HepG2 (cell line): ENCODE results near the gene GPR42. TPM values are rescaled to one million over a fixed set of nuclear protein-coding genes. Genes with fewer than 3 reads are reported as not detected.

Source experiments
- FOXJ3 ChIP-seq: sonication (generic); formaldehyde crosslinking; IDR thresholded peaks from 2 replicates; pipeline ENCODE4 v1.4.0; 2020; ENCODE audit warnings: missing genetic modification reagents, mild to moderate bottlenecking, borderline replicate concordance
- FOXK2 ChIP-seq: fragments of 450-650 bp; IDR thresholded peaks from 2 replicates; pipeline ENCODE4 v1.6.1; 2016
- MBNL3 ChIP-seq: fragments of 250-450 bp; sonication (Bioruptor Pico); conservative IDR thresholded peaks from 2 replicates; pipeline ENCODE4 v1.8.0; 2022; ENCODE audit warnings: mild to moderate bottlenecking, inconsistent platforms
- MXI1 ChIP-seq: IDR thresholded peaks from 3 replicates; pipeline ENCODE4 v1.6.1; 2012; ENCODE audit warnings: low read depth, low read length, inconsistent platforms, borderline replicate concordance
- NFE2 ChIP-seq: sonication (generic); formaldehyde crosslinking; IDR thresholded peaks from 2 replicates; pipeline ENCODE4 v1.4.0; 2020; ENCODE audit warnings: missing genetic modification reagents
- NFKBIZ ChIP-seq: IDR thresholded peaks from 2 replicates; pipeline ENCODE4 v1.6.1; 2018; ENCODE audit warnings: missing genetic modification reagents, missing compliant biosample characterization
- PRDM4 ChIP-seq: sonication (generic); formaldehyde crosslinking; IDR thresholded peaks from 2 replicates; pipeline ENCODE4 v1.9.0; 2021; ENCODE audit warnings: missing genetic modification reagents, borderline replicate concordance
- RAD51 ChIP-seq: fragments of 450-650 bp; IDR thresholded peaks from 2 replicates; pipeline ENCODE4 v1.6.1; 2016; ENCODE audit warnings: borderline replicate concordance
- RARG ChIP-seq: sonication (generic); formaldehyde crosslinking; IDR thresholded peaks from 2 replicates; pipeline ENCODE4 v1.4.0; 2020; ENCODE audit warnings: low read depth, mild to moderate bottlenecking, missing genetic modification reagents
- SOX6 ChIP-seq, 2 experiments: fragments of 450-650 bp in 1 of 2; sonication (generic) in 1 of 2; formaldehyde crosslinking in 1 of 2; IDR thresholded peaks; 2 replicates each; pipeline versions ENCODE4 v1.4.0 to v1.6.1; 2017 to 2020; ENCODE audit warnings: antibody characterized with exemption in 1 of 2, mild to moderate bottlenecking in 1 of 2, missing genetic modification reagents in 1 of 2
- SRSF4 ChIP-seq: fragments of 200-400 bp; formaldehyde crosslinking; IDR thresholded peaks from one replicate; pipeline ENCODE4 v1.6.1; 2018; ENCODE audit warnings: mild to moderate bottlenecking, low read depth, low read length, moderate library complexity; ENCODE audit not compliant: poor library complexity, severe bottlenecking
- SUZ12 ChIP-seq: fragments of 150-350 bp; IDR thresholded peaks from 2 replicates; pipeline ENCODE4 v1.6.1; 2014; ENCODE audit warnings: low read depth, low read length
- ZBTB7A ChIP-seq: sonication (generic); formaldehyde crosslinking; IDR thresholded peaks from 2 replicates; pipeline ENCODE4 v1.8.0; 2022; ENCODE audit warnings: mild to moderate bottlenecking, missing genetic modification reagents
- ZBTB7B ChIP-seq: sonication (generic); formaldehyde crosslinking; IDR thresholded peaks from 2 replicates; pipeline ENCODE4 v1.4.0; 2020; ENCODE audit warnings: missing genetic modification reagents
- ZFY ChIP-seq: sonication (generic); formaldehyde crosslinking; IDR thresholded peaks from 2 replicates; pipeline ENCODE4 v1.4.0; 2020; ENCODE audit warnings: missing genetic modification reagents
- ZNF180 ChIP-seq: sonication (generic); formaldehyde crosslinking; IDR thresholded peaks from 2 replicates; pipeline ENCODE4 v1.4.0; 2020; ENCODE audit warnings: low read depth, missing genetic modification reagents, borderline replicate concordance
- ZNF282 ChIP-seq: fragments of 450-650 bp; IDR thresholded peaks from 2 replicates; pipeline ENCODE4 v1.6.1; 2018; ENCODE audit not compliant: partially characterized antibody
- ZNF451 ChIP-seq: sonication (generic); formaldehyde crosslinking; IDR thresholded peaks from 2 replicates; pipeline ENCODE4 v1.5.0; 2020; ENCODE audit warnings: mild to moderate bottlenecking, missing genetic modification reagents
- ZNF577 ChIP-seq: sonication (generic); formaldehyde crosslinking; IDR thresholded peaks from 2 replicates; pipeline ENCODE4 v1.4.0; 2020; ENCODE audit warnings: mild to moderate bottlenecking, low read depth, missing genetic modification reagents, borderline replicate concordance
- ZNF775 ChIP-seq: sonication (generic); formaldehyde crosslinking; IDR thresholded peaks from 2 replicates; pipeline ENCODE4 v1.4.0; 2020; ENCODE audit warnings: missing genetic modification reagents, mild to moderate bottlenecking, moderate library complexity, borderline replicate concordance
- ZNF816 ChIP-seq: sonication (generic); formaldehyde crosslinking; IDR thresholded peaks from 2 replicates; pipeline ENCODE4 v1.8.0; 2022; ENCODE audit warnings: missing genetic modification reagents, mild to moderate bottlenecking, borderline replicate concordance
- polyA plus RNA-seq, 8 experiments: library from polyadenylated mRNA; depleted of rRNA in 3 of 8; stranded (reverse) in 7 of 8; unstranded in 1 of 8; fragments of >200 nt; fragmentation: Illumina TruSeq in 4 of 8; extraction: Trizol in 4 of 8; gene quantifications; 2 replicates each; pipeline versions ENCODE4 v1.2.1 to v1.2.3, GENCODE V29; 2011 to 2016; ENCODE audit warnings: low read depth in 4 of 8, missing spikeins in 1 of 8, mixed read lengths in 1 of 8; ENCODE audit not compliant: insufficient read depth in 1 of 8
- total RNA-seq, 5 experiments: library from RNA; depleted of rRNA; stranded (reverse); fragments of >200 nt; fragmentation: Illumina TruSeq; extraction: Trizol; gene quantifications; 2 replicates each; pipeline ENCODE4 v1.2.3, GENCODE V29; 2016; ENCODE audit warnings: low read depth in 1 of 5
- TF ChIP-seq, protein P1 (sequence below): sonication (generic); formaldehyde crosslinking; IDR thresholded peaks from 2 replicates; pipeline ENCODE4 v1.9.0; 2021; ENCODE audit warnings: missing genetic modification reagents, mild to moderate bottlenecking, borderline replicate concordance
- TF ChIP-seq, protein P2 (sequence below): sonication (generic); formaldehyde crosslinking; IDR thresholded peaks from 2 replicates; pipeline ENCODE4 v1.5.0; 2020; ENCODE audit warnings: mild to moderate bottlenecking, missing genetic modification reagents
- TF ChIP-seq, protein P3 (sequence below): sonication (generic); formaldehyde crosslinking; IDR thresholded peaks from 2 replicates; pipeline ENCODE4 v1.4.0; 2020; ENCODE audit warnings: missing genetic modification reagents

Gene GPR42
- total and polyA plus RNA-seq, 2 of the 13 experiments (the other 11 are each of a cell fraction or from before 2014, with no cell fraction given) = not detected

DNA sequence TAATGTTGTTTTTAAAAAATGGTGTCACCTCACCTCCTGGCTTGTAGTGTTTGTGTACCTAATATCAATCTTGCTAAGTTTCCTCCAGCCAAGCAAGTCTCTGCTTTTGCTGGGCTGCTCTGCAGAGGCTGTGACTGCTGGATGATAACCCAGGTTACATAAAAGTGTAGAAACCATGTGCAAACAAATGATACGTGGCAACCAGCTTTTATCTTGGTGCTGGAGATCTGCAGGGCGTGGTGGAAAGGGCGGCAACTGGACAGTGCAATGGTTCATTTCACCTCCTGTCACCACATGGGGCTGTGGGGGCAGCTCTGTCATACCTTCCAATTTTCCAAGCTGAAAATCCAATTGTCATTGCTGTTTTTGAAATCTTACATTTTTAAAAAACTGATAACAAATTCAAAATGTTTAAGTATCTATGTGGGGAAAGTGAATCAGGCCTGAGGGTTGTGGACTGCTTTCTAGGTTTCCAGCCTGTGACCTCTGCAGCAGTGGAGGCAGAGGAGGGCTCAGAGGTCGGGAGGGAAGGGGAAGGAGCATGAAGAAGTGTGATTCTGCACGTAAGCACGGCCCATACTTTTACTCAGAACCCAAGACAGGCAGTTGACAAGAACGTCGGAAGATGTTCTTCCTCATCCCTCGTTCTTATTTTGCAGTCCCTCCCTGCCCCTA is 9.7 kb downstream of the GPR42 start (continued):
- TF ChIP-seq, protein P1, sequence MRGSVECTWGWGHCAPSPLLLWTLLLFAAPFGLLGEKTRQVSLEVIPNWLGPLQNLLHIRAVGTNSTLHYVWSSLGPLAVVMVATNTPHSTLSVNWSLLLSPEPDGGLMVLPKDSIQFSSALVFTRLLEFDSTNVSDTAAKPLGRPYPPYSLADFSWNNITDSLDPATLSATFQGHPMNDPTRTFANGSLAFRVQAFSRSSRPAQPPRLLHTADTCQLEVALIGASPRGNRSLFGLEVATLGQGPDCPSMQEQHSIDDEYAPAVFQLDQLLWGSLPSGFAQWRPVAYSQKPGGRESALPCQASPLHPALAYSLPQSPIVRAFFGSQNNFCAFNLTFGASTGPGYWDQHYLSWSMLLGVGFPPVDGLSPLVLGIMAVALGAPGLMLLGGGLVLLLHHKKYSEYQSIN (CRISPR knock-in tag) = no peak
- TF ChIP-seq ZBTB7B (CRISPR knock-in tag) (no peak), NFKBIZ (CRISPR knock-in tag) (no peak), SRSF4 (no peak), ZFY (0 out of 2 replicates have a peak, but pooled peaks have one; percentile 19), FOXK2 (no peak), ZNF816 (CRISPR knock-in tag) (peak; percentile 72; the same call in 1 of the 2 replicates), SUZ12 (no peak), ZNF577 (CRISPR knock-in tag) (no peak), ZNF282 (no peak), NFE2 (CRISPR knock-in tag) (no peak), ZBTB7A (no peak), PRDM4 (CRISPR knock-in tag) (no peak), RAD51 (no peak), ZNF180 (CRISPR knock-in tag) (no peak), FOXJ3 (no peak), MXI1 (peak; percentile 19; the same call in 1 of the 3 replicates), ZNF775 (CRISPR knock-in tag) (no peak), ZNF451 (CRISPR knock-in tag) (no peak), SOX6 (IDR thresholded peaks at IDR 0.05) (no peak), SOX6 (CRISPR knock-in tag; IDR thresholded peaks at IDR 0.05) (peak; percentile 75), MBNL3 (CRISPR knock-in tag) (no peak), RARG (CRISPR knock-in tag) (no peak)
- TF ChIP-seq, protein P2, sequence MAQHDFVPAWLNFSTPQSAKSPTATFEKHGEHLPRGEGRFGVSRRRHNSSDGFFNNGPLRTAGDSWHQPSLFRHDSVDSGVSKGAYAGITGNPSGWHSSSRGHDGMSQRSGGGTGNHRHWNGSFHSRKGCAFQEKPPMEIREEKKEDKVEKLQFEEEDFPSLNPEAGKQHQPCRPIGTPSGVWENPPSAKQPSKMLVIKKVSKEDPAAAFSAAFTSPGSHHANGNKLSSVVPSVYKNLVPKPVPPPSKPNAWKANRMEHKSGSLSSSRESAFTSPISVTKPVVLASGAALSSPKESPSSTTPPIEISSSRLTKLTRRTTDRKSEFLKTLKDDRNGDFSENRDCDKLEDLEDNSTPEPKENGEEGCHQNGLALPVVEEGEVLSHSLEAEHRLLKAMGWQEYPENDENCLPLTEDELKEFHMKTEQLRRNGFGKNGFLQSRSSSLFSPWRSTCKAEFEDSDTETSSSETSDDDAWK (CRISPR knock-in tag) = no peak
- TF ChIP-seq, protein P3, sequence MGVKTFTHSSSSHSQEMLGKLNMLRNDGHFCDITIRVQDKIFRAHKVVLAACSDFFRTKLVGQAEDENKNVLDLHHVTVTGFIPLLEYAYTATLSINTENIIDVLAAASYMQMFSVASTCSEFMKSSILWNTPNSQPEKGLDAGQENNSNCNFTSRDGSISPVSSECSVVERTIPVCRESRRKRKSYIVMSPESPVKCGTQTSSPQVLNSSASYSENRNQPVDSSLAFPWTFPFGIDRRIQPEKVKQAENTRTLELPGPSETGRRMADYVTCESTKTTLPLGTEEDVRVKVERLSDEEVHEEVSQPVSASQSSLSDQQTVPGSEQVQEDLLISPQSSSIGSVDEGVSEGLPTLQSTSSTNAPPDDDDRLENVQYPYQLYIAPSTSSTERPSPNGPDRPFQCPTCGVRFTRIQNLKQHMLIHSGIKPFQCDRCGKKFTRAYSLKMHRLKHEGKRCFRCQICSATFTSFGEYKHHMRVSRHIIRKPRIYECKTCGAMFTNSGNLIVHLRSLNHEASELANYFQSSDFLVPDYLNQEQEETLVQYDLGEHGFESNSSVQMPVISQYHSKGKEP (CRISPR knock-in tag) = no peak
